ENCODE data around the gene GUCY1A1.

- TF ChIP-seq POLR2A (IDR thresholded peaks at IDR 0.05; ENCODE audit: low read length) (no peak), GATA1 (IDR thresholded peaks at IDR 0.05; ENCODE audit: low read depth, low read length) (no peak)
Measured at GRCh38 chr4:155667568-155668511, 1.2 kb downstream of the GUCY1A1 start.
